H9 (cell line): ENCODE data around the gene LRRC26. TPM values are rescaled to one million over a fixed set of nuclear protein-coding genes. Genes with fewer than 3 reads are reported as not detected.
A peak's percentile ranks its signal among the peaks of the same experiment; 100 is the strongest.

Experiments used
- DNase-seq: peaks from one replicate; pipeline ENCODE4 v3.0.0-alpha.2; 2017
- H2AFZ ChIP-seq: one replicate; pipeline ENCODE4 v1.6.1; 2013; ENCODE audit warnings: mild to moderate bottlenecking, low read length, control low read depth, moderate library complexity
- H2AK5ac ChIP-seq: 2 replicates; pipeline ENCODE4 v1.6.1; 2013; ENCODE audit warnings: low read length, control low read depth, mixed read lengths; ENCODE audit not compliant: insufficient read length
- H2BK120ac ChIP-seq: one replicate; pipeline ENCODE4 v1.6.1; 2013; ENCODE audit warnings: low read depth, mild to moderate bottlenecking, low read length, control low read depth, inconsistent platforms; ENCODE audit not compliant: poor library complexity, severe bottlenecking
- H2BK12ac ChIP-seq: 2 replicates; pipeline ENCODE4 v1.6.1; 2013; ENCODE audit warnings: low read length, control low read depth, mixed read lengths, low read depth; ENCODE audit not compliant: insufficient read length
- H2BK15ac ChIP-seq: 2 replicates; pipeline ENCODE4 v1.6.1; 2013; ENCODE audit warnings: low read depth, low read length, control low read depth
- H2BK20ac ChIP-seq: one replicate; pipeline ENCODE4 v1.6.1; 2013; ENCODE audit warnings: low read depth, mild to moderate bottlenecking, low read length, control low read depth, inconsistent platforms; ENCODE audit not compliant: poor library complexity, severe bottlenecking
- H2BK5ac ChIP-seq: 2 replicates; pipeline ENCODE4 v1.6.1; 2013; ENCODE audit warnings: low read length, control low read depth, mixed read lengths; ENCODE audit not compliant: insufficient read length
- H3K14ac ChIP-seq: 2 replicates; pipeline ENCODE4 v1.6.1; 2013; ENCODE audit warnings: low read length, control low read depth; ENCODE audit not compliant: insufficient read depth
- H3K18ac ChIP-seq: 2 replicates; pipeline ENCODE4 v1.6.1; 2013; ENCODE audit warnings: low read depth, mild to moderate bottlenecking, mixed read lengths, low read length, control low read depth; ENCODE audit not compliant: insufficient read length
- H3K23ac ChIP-seq: 2 replicates; pipeline ENCODE4 v1.6.1; 2013; ENCODE audit warnings: low read length, control low read depth, mixed read lengths, low read depth; ENCODE audit not compliant: insufficient read length
- H3K23me2 ChIP-seq: 2 replicates; pipeline ENCODE4 v1.6.1; 2013; ENCODE audit warnings: low read depth, mild to moderate bottlenecking, mixed read lengths, low read length, control low read depth; ENCODE audit not compliant: insufficient read length, poor library complexity, severe bottlenecking
- H3K27ac ChIP-seq: 2 replicates; pipeline ENCODE4 v1.5.1; 2013; ENCODE audit warnings: low read length, control low read depth, mixed read lengths, low read depth; ENCODE audit not compliant: insufficient read length
- H3K27me3 ChIP-seq: 2 replicates; pipeline ENCODE4 v1.6.1; 2013; ENCODE audit warnings: low read length, control low read depth, inconsistent platforms; ENCODE audit not compliant: insufficient read depth
- H3K4ac ChIP-seq: 2 replicates; pipeline ENCODE4 v1.6.1; 2013; ENCODE audit warnings: low read depth, mild to moderate bottlenecking, control low read depth, inconsistent platforms, low read length, moderate library complexity
- H3K4me1 ChIP-seq: 2 replicates; pipeline ENCODE4 v1.6.1; 2013; ENCODE audit warnings: low read length, control low read depth, inconsistent platforms; ENCODE audit not compliant: insufficient read depth
- H3K4me2 ChIP-seq: 2 replicates; pipeline ENCODE4 v1.6.1; 2013; ENCODE audit warnings: low read length, control low read depth, mixed read lengths; ENCODE audit not compliant: insufficient read length, insufficient read depth
- H3K56ac ChIP-seq: 2 replicates; pipeline ENCODE4 v1.6.1; 2013; ENCODE audit warnings: low read depth, mild to moderate bottlenecking, mixed read lengths, low read length, control low read depth; ENCODE audit not compliant: insufficient read length
- H3K79me1 ChIP-seq: 2 replicates; pipeline ENCODE4 v1.6.1; 2013; ENCODE audit warnings: low read depth, mild to moderate bottlenecking, moderate library complexity, low read length, control low read depth, inconsistent platforms; ENCODE audit not compliant: insufficient read depth, poor library complexity, severe bottlenecking
- H3K79me2 ChIP-seq: 2 replicates; pipeline ENCODE4 v1.6.1; 2013; ENCODE audit warnings: low read length, control low read depth, inconsistent platforms; ENCODE audit not compliant: insufficient read depth
- H3K9ac ChIP-seq: 2 replicates; pipeline ENCODE4 v1.6.1; 2013; ENCODE audit warnings: low read length, control low read depth, mixed read lengths; ENCODE audit not compliant: insufficient read length; ENCODE audit errors: extremely low read depth
- H3K9me3 ChIP-seq: one replicate; pipeline ENCODE4 v1.6.1; 2013; ENCODE audit warnings: low read depth, low read length, inconsistent platforms; ENCODE audit not compliant: control insufficient read depth
- H3T11ph ChIP-seq: one replicate; pipeline ENCODE4 v1.6.1; 2013; ENCODE audit warnings: mild to moderate bottlenecking, low read length, control low read depth, inconsistent platforms
- H4K20me1 ChIP-seq: one replicate; pipeline ENCODE4 v1.6.1; 2013; ENCODE audit not compliant: control insufficient read depth, insufficient read length, insufficient read depth
- H4K5ac ChIP-seq: 2 replicates; pipeline ENCODE4 v1.6.1; 2013; ENCODE audit warnings: low read depth, mild to moderate bottlenecking, mixed read lengths, low read length, control low read depth; ENCODE audit not compliant: insufficient read length
- H4K8ac ChIP-seq: replicated peaks from 2 replicates; pipeline ENCODE4 v1.6.1; 2013; ENCODE audit warnings: low read length, control low read depth, mixed read lengths, low read depth; ENCODE audit not compliant: insufficient read length
- H4K91ac ChIP-seq: 2 replicates; pipeline ENCODE4 v1.6.1; 2013; ENCODE audit warnings: low read depth, mild to moderate bottlenecking, moderate library complexity, mixed read lengths, low read length, control low read depth; ENCODE audit not compliant: insufficient read length
- H3K27ac Mint-ChIP-seq, 3 experiments: 2 replicates in 2 of 3; 3 replicates in 1 of 3; pipeline ENCODE4 v1.8.0; 2020 to 2021; ENCODE audit warnings: mixed read lengths in 3 of 3, mild to moderate bottlenecking in 1 of 3, moderate library complexity in 1 of 3
- H3K27me3 Mint-ChIP-seq: 2 replicates; pipeline ENCODE4 v1.8.0; 2021; ENCODE audit warnings: low read depth, mild to moderate bottlenecking, moderate library complexity, mixed read lengths
- H3K36me3 Mint-ChIP-seq, 3 experiments: 2 replicates in 2 of 3; 3 replicates in 1 of 3; pipeline ENCODE4 v1.8.0; 2020 to 2021; ENCODE audit warnings: low read depth in 3 of 3, mixed read lengths in 3 of 3; ENCODE audit not compliant: insufficient read depth in 1 of 3
- H3K4me1 Mint-ChIP-seq, 2 experiments: 2 replicates each; pipeline ENCODE4 v1.8.0; 2020; ENCODE audit warnings: mixed read lengths in 2 of 2
- H3K4me3 Mint-ChIP-seq, 2 experiments: 2 replicates in 1 of 2; 3 replicates in 1 of 2; pipeline ENCODE4 v1.8.0; 2020 to 2021; ENCODE audit warnings: mild to moderate bottlenecking in 2 of 2, mixed read lengths in 2 of 2, moderate library complexity in 1 of 2
- H3K9me3 Mint-ChIP-seq, 2 experiments: 2 replicates in 1 of 2; 3 replicates in 1 of 2; pipeline ENCODE4 v1.8.0; 2020; ENCODE audit warnings: mild to moderate bottlenecking in 2 of 2, mixed read lengths in 2 of 2, moderate library complexity in 1 of 2
- WGBS: extraction: QIAGEN DNeasy Blood & Tissue Kit; methylation state at CpG from one replicate; pipeline ENCODE4 v1.1.7; 2013; ENCODE audit warnings: missing lambda C conversion rate, low lambda C conversion rate, mixed read lengths; ENCODE audit not compliant: insufficient read length; ENCODE audit errors: extremely low coverage; 5-methylcytosine and 5-hydroxymethylcytosine counted together
- total RNA-seq: library from RNA; stranded (reverse); gene quantifications from 2 replicates; pipeline ENCODE4 v1.2.1, GENCODE V29; 2021
- TF ChIP-seq, protein P1 (sequence below): fragments of 200-600 bp; sonication (generic); conservative IDR thresholded peaks from 3 replicates; pipeline ENCODE4 v1.8.0; 2021; ENCODE audit warnings: antibody characterized with exemption, mild to moderate bottlenecking

Gene LRRC26
- total RNA-seq, 1 experiment from 2014 or later: 0.96 TPM

DNA sequence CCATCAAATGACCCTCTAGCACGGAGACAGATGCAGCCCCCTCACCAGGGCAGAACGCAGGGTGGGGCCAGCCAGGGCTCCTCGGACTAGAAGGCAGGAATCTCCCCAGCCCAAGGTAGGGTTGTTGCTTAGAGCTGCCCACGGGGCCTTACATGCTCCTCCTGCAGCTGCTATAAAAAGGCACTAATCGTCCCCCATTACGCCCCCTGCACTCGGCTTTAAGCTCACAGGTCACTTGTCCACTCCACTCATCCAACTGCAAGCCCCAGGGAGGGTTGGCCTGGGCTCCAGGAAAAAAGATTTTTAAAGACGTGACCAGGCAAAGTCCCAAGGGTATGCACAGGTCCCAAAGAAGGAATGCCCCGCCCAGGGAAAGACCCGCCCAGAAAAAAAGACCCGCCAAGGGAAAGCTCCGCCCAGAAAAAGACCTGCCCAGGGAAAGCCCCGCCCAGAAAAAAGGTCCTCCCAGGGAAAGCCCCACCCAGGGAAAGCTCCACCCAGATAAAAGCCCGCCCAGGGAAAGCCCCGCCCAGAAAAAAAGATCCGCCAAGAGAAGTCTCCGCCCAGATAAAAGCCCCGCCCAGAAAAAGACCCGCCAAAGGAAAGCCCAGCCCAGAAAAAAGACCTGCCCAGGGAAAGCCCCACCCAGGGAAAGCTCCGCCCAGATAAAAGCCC, 19.8 kb downstream of the LRRC26 start:
- Histone ChIP-seq H3K79me1 (no peaks in the 10 kb centered on the region), H4K20me1 (no peaks in the 10 kb centered on the region), H3K56ac (no peak overlapping the region), H2AFZ (no peak overlapping the region), H2BK120ac (no peak overlapping the region), H3K4me2 (no peak overlapping the region), H3K9ac (no peak overlapping the region), H3K9me3 (no peaks in the 10 kb centered on the region), H3K27ac (no peak overlapping the region), H3K23me2 (no peaks in the 10 kb centered on the region), H4K5ac (no peak overlapping the region), H4K8ac (no peak overlapping the region), H2BK15ac (no peak overlapping the region), H3T11ph (no peak overlapping the region), H3K23ac (no peak overlapping the region), H3K79me2 (no peaks in the 10 kb centered on the region), H3K4me1 (no peaks in the 10 kb centered on the region; the same call in 1 of the 2 replicates), H2BK12ac (no peak overlapping the region), H2BK20ac (no peak overlapping the region), H3K18ac (no peak overlapping the region), H2AK5ac (no peak overlapping the region), H3K4ac (no peak overlapping the region), H3K14ac (no peak overlapping the region), H3K27me3 (no peaks in the 10 kb centered on the region; the same call in 1 of the 2 replicates), H2BK5ac (no peak overlapping the region), H4K91ac (no peak overlapping the region)
- H3K9me3 Mint-ChIP-seq: no peaks in the 10 kb centered on the region; a peak in 2 of 5 replicates
- DNase-seq: peak; percentile 83
- peaks cover 34% of the 10 kb centered on the region for H3K27me3 Mint-ChIP-seq
- TF ChIP-seq, protein P1, sequence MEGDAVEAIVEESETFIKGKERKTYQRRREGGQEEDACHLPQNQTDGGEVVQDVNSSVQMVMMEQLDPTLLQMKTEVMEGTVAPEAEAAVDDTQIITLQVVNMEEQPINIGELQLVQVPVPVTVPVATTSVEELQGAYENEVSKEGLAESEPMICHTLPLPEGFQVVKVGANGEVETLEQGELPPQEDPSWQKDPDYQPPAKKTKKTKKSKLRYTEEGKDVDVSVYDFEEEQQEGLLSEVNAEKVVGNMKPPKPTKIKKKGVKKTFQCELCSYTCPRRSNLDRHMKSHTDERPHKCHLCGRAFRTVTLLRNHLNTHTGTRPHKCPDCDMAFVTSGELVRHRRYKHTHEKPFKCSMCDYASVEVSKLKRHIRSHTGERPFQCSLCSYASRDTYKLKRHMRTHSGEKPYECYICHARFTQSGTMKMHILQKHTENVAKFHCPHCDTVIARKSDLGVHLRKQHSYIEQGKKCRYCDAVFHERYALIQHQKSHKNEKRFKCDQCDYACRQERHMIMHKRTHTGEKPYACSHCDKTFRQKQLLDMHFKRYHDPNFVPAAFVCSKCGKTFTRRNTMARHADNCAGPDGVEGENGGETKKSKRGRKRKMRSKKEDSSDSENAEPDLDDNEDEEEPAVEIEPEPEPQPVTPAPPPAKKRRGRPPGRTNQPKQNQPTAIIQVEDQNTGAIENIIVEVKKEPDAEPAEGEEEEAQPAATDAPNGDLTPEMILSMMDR: no peak
- H3K4me1 Mint-ChIP-seq: peaks cover 0 to 11% of the 10 kb centered on the region in 2 experiments; a peak in 2 of 4 replicates
- H3K36me3 Mint-ChIP-seq: no peaks in the 10 kb centered on the region
- WGBS: no CpG with 5 or more reads among the region's 20 CpGs
- H3K27ac Mint-ChIP-seq: no peak overlapping the region
- no peak overlapping the region for H3K4me3 Mint-ChIP-seq
